Measurements from ENCODE around the gene SP6.

The SP6 gene

GRCh38 chr17:47850692-47851573, at the start of gene SP6:
Gene SP6, minus strand, starts transcription at chr17:47851163. Its CDS starts 2,734 bp downstream, at chr17:47848429.
- no peak for DNase-seq

GRCh38 chr17:47899643-47900042, 48.7 kb upstream of the SP6 start:
- no peak for DNase-seq

GRCh38 chr17:47898241-47898640, 47.3 kb upstream of the SP6 start:
- no peak for DNase-seq

GRCh38 chr17:47897561-47897960, 46.6 kb upstream of the SP6 start:
- DNase-seq = no peak

GRCh38 chr17:47896672-47897490, 45.9 kb upstream of the SP6 start:
- DNase-seq = no peak

- DNase-seq = peak; percentile 100
Observed at GRCh38 chr17:47895856-47896671, 45.1 kb upstream of the SP6 start, which contains the start of gene SP2. Gene SP2, plus strand, starts transcription at chr17:47896236. Its CDS starts 51 bp downstream, at chr17:47896287.

GRCh38 chr17:47895347-47895855, 44.4 kb upstream of the SP6 start:
- DNase-seq = no peak

GRCh38 chr17:47894498-47895346, 43.8 kb upstream of the SP6 start:
- no peak for DNase-seq

- no peak for DNase-seq
Observed at GRCh38 chr17:47891545-47892088, 40.7 kb upstream of the SP6 start.

- peak; percentile 53 to 74 for DNase-seq
Observed at GRCh38 chr17:47889734-47890529, 39.0 kb upstream of the SP6 start.

GRCh38 chr17:47888293-47888692, 37.3 kb upstream of the SP6 start:
- DNase-seq = no peak

GRCh38 chr17:47884905-47885730, 34.2 kb upstream of the SP6 start:
- no peak for DNase-seq

GRCh38 chr17:47884427-47884740, 33.4 kb upstream of the SP6 start:
- no peak for DNase-seq

GRCh38 chr17:47883589-47884426, 32.8 kb upstream of the SP6 start:
- DNase-seq = no peak

- no peak for DNase-seq
Observed at GRCh38 chr17:47882695-47883588, 32.0 kb upstream of the SP6 start.

- DNase-seq = no peak
Observed at GRCh38 chr17:47882247-47882646, 31.3 kb upstream of the SP6 start.

- no peak for DNase-seq
Observed at GRCh38 chr17:47879776-47880454, 29.0 kb upstream of the SP6 start.

All from hippocampal formation (tissue), 2 donors.